ENCODE data around the gene NDUFA11.

NDUFA11 gene

GRCh38 chr19:5936292-5936592 lies 32.7 kb upstream of the NDUFA11 start:
- no peak for TF ChIP-seq CTCF (IDR thresholded peaks at IDR 0.05)

GRCh38 chr19:5935473-5936291 lies 32.1 kb upstream of the NDUFA11 start:
- TF ChIP-seq CTCF (IDR thresholded peaks at IDR 0.05), result no peak

- no peak for TF ChIP-seq CTCF (IDR thresholded peaks at IDR 0.05)
Measured at GRCh38 chr19:5934774-5935472, 31.3 kb upstream of the NDUFA11 start.

DNA sequence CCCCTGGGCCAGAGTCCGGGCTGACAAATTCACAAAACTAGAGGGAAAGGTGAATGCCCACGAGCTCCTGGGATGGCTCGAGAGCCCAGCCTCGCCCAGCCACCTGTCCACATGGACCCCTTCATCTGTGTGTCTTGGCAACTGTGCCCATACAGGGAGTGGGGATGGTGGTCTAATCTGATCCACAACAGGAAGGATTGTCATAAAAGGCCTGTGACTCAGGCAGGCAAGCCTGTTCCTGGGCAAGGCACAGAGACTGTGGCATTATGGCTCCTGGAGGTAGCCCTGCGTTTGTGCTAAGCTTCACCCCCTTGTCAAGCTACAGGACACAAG lies 30.4 kb upstream of the NDUFA11 start:
- TF ChIP-seq CTCF (IDR thresholded peaks at IDR 0.05), result no peak

DNA sequence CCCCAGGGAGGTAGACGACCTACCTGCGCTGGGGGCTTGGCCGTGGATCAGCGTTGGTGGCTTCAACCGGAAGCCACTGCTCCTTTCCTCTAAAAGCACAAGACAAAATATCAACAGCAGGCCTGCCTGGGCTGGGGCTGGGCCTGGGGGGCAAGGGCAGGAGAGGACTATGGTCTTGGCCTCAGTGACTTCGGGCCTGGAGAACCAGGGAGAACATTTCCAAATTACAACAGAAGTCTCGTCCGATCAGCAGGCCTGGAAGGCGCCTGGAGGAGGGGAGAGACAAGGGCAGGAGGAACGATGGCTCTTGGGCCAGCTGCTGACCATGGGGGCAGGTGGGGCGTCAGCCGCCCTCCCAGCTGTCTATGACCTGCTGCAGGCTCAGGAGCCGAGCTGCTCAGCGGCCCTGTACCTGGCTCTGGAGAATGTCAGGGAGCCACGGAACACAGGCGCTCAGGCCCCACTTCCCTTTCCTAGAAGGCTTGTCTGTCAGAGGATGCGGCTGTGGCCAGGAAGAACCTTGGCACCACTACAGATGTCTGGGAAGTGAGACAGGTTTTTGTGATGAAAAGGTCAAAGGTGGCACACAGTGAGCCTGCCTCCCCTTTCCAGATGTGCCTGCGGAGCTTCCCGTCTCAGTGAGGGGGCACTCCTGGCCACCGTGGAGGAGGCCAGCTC lies 29.9 kb upstream of the NDUFA11 start:
- no peak for TF ChIP-seq CTCF (IDR thresholded peaks at IDR 0.05)

GRCh38 chr19:5932609-5933262 lies 29.1 kb upstream of the NDUFA11 start:
- TF ChIP-seq CTCF (IDR thresholded peaks at IDR 0.05), result no peak

DNA sequence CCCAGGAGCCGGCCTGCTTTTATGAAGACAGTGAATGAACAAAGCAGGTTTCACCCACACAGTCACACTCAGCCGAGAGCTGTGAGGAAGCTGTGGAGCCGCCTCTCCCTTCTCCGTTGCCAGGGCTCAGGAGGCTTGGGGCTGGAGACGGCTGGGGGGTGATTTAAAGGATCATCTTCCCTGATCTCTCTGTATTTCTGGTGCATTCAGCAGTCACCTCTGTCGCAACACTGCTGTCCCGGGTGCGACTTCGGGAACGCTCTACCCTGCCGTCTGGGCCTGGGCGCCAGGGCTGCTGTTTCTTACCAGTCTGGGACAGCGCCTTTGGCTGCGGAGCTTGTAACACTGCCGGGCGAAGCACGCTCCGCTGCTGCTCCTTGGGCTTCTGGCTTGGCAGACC lies 28.6 kb upstream of the NDUFA11 start:
- TF ChIP-seq CTCF (IDR thresholded peaks at IDR 0.05), result no peak
